HEK293 (cell line): ENCODE measurements around the gene RIOX2.

Source experiments
- CTCF ChIA-PET: fragments of 350-600 bp; formaldehyde crosslinking; extraction: SDS; loops from one replicate; lab custom pipeline; 2021; ENCODE audit warnings: antibody characterized with exemption; lab: Yijun Ruan, JAX
- POLR2A ChIA-PET: fragments of 300-600 bp; formaldehyde crosslinking; extraction: SDS; loops from one replicate; lab custom pipeline; 2020; ENCODE audit warnings: antibody characterized with exemption, inconsistent platforms; lab: Yijun Ruan, JAX
- H3K27ac ChIP-seq: fragments of 200-500 bp; sonication (Bioruptor generic); 2 replicates; pipeline ENCODE4 v1.5.1; 2014; ENCODE audit warnings: low read depth, low read length, control low read depth, inconsistent platforms; ENCODE audit errors: extremely low read depth
- H3K36me3 ChIP-seq, 2 experiments: fragments of 200-500 bp in 1 of 2; sonication (Bioruptor generic) in 1 of 2; 1 replicate in 1 of 2; 2 replicates in 1 of 2; pipeline ENCODE4 v1.5.1; 2014 to 2017; ENCODE audit warnings: inconsistent platforms in 2 of 2, low read length in 2 of 2; ENCODE audit not compliant: control insufficient read depth in 2 of 2, insufficient read depth in 1 of 2
- H3K4me1 ChIP-seq: fragments of 200-500 bp; sonication (Bioruptor generic); 2 replicates; pipeline ENCODE4 v1.5.1; 2014; ENCODE audit warnings: mild to moderate bottlenecking, low read length, inconsistent platforms; ENCODE audit not compliant: control insufficient read depth, insufficient read depth
- H3K4me3 ChIP-seq: 2 replicates; pipeline ENCODE4 v1.5.1; 2011; ENCODE audit warnings: low read depth, mild to moderate bottlenecking, control low read depth, low read length, moderate library complexity
- H3K9me3 ChIP-seq: fragments of 200-500 bp; sonication (Bioruptor generic); 2 replicates; pipeline ENCODE4 v1.5.1; 2014; ENCODE audit warnings: low read depth, low read length, inconsistent platforms; ENCODE audit not compliant: control insufficient read depth, insufficient read depth
- GLI2 ChIP-seq: fragments of 450-650 bp; formaldehyde crosslinking; IDR thresholded peaks from 2 replicates; pipeline ENCODE4; 2017; ENCODE audit warnings: missing biosample characterization, missing genetic modification characterization, low read depth, borderline replicate concordance
- ZBTB20 ChIP-seq: fragments of 450-650 bp; formaldehyde crosslinking; IDR thresholded peaks from 2 replicates; pipeline ENCODE4 v1.5.1; 2016; ENCODE audit warnings: missing biosample characterization, missing genetic modification characterization
- ZNF112 ChIP-seq: fragments of 450-650 bp; formaldehyde crosslinking; IDR thresholded peaks from 2 replicates; pipeline ENCODE4 v1.5.0; 2017; ENCODE audit warnings: missing biosample characterization, missing genetic modification characterization
- ZNF114 ChIP-seq: fragments of 450-650 bp; formaldehyde crosslinking; IDR thresholded peaks from 2 replicates; pipeline ENCODE4 v1.5.0; 2017; ENCODE audit warnings: missing biosample characterization, missing genetic modification characterization
- ZNF146 ChIP-seq: fragments of 450-650 bp; formaldehyde crosslinking; IDR thresholded peaks from 2 replicates; pipeline ENCODE4 v1.5.1; 2016; ENCODE audit warnings: missing biosample characterization, missing genetic modification characterization
- ZNF169 ChIP-seq: fragments of 450-650 bp; formaldehyde crosslinking; IDR thresholded peaks from 2 replicates; pipeline ENCODE4 v1.5.1; 2016; ENCODE audit warnings: missing biosample characterization, missing genetic modification characterization
- ZNF23 ChIP-seq: fragments of 450-650 bp; formaldehyde crosslinking; IDR thresholded peaks from 2 replicates; pipeline ENCODE4 v1.5.1; 2016; ENCODE audit warnings: missing biosample characterization, missing genetic modification characterization, borderline replicate concordance
- ZNF324 ChIP-seq: fragments of 450-650 bp; formaldehyde crosslinking; IDR thresholded peaks from 2 replicates; pipeline ENCODE4 v1.5.1; 2016; ENCODE audit warnings: missing biosample characterization, missing genetic modification characterization
- ZNF335 ChIP-seq: fragments of 450-650 bp; formaldehyde crosslinking; conservative IDR thresholded peaks from 2 replicates; pipeline ENCODE4 v1.5.1; 2016; ENCODE audit warnings: missing biosample characterization, missing genetic modification characterization
- ZNF433 ChIP-seq: fragments of 450-650 bp; formaldehyde crosslinking; IDR thresholded peaks from 2 replicates; pipeline ENCODE4 v1.5.1; 2016; ENCODE audit warnings: missing biosample characterization, missing genetic modification characterization, low read depth
- ZNF529 ChIP-seq: fragments of 450-650 bp; formaldehyde crosslinking; IDR thresholded peaks from 2 replicates; pipeline ENCODE4 v1.5.1; 2017; ENCODE audit warnings: missing genetic modification characterization, missing biosample characterization; ENCODE audit not compliant: insufficient replicate concordance
- ZNF585B ChIP-seq: fragments of 450-650 bp; formaldehyde crosslinking; IDR thresholded peaks from 2 replicates; pipeline ENCODE4 v1.5.1; 2016; ENCODE audit warnings: missing biosample characterization, missing genetic modification characterization
- ZSCAN16 ChIP-seq: fragments of 450-650 bp; formaldehyde crosslinking; IDR thresholded peaks from 2 replicates; pipeline ENCODE4 v1.5.1; 2016; ENCODE audit warnings: missing biosample characterization, missing genetic modification characterization
- ZSCAN23 ChIP-seq: fragments of 450-650 bp; formaldehyde crosslinking; IDR thresholded peaks from 2 replicates; pipeline ENCODE4 v1.5.1; 2016; ENCODE audit warnings: missing biosample characterization, missing genetic modification characterization
- TF ChIP-seq, protein P1 (sequence below): fragments of 450-650 bp; formaldehyde crosslinking; conservative IDR thresholded peaks from 2 replicates; pipeline ENCODE4 v1.5.1; 2016; ENCODE audit warnings: low read depth, missing biosample characterization, missing genetic modification characterization
- TF ChIP-seq, protein P2 (sequence below): fragments of 450-650 bp; IDR thresholded peaks from 2 replicates; pipeline ENCODE4 v1.5.1; 2018; ENCODE audit warnings: missing biosample characterization, missing genetic modification characterization
- TF ChIP-seq, protein P3 (sequence below): fragments of 450-650 bp; formaldehyde crosslinking; IDR thresholded peaks from 2 replicates; pipeline ENCODE4 v1.5.1; 2016; ENCODE audit warnings: missing biosample characterization, missing genetic modification characterization
- TF ChIP-seq, protein P4 (sequence below): fragments of 450-650 bp; formaldehyde crosslinking; IDR thresholded peaks from 2 replicates; pipeline ENCODE4 v1.5.1; 2016; ENCODE audit warnings: missing biosample characterization, missing genetic modification characterization, borderline replicate concordance
- TF ChIP-seq, protein P5 (sequence below): fragments of 450-650 bp; formaldehyde crosslinking; IDR thresholded peaks from 2 replicates; pipeline ENCODE4 v1.5.1; 2016; ENCODE audit warnings: missing biosample characterization, missing genetic modification characterization

The RIOX2 gene

DNA sequence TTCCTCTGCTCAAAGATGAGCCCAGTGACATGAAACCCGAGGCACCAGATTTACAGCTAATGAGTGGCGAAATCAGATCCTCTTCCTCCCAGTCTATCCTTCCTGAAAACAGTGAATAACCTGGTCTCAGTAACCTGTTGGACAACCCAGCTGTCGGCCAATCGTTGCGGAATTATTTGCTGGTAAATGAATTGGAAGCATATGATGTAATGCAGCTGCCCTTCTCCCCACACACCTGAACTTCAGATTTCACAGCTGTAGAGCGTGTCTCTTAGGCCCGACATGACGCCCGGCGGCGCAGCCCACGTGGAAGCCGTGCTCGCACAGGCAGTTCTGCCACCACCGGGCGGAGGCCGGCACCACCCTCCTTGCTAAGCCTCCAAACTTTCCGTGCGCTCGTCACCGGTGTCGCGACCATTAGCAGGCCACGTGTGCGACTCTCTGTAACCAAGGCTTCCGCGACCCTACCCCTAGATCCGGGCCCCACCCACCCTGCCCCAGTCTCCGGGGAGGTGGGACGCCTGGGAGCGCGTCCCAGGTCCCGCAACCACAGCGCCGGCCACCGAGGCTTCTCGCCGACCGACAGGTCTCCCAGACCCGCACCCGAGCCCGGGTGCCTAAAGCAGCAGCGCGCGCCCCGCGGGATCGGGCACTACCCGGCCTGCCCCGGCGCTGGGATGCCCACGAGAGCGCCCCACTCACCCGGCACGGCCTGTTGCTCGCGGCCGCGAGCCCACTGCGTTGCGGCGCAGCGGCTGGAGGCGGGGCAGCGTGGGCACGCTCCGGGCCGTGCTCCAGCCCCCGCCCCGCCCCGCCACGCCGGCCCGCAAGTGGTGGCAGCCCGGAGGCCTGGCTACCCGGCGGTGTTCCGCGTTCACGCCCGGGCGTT, at the start of gene RIOX2 (continued):
- TF ChIP-seq, protein P1, sequence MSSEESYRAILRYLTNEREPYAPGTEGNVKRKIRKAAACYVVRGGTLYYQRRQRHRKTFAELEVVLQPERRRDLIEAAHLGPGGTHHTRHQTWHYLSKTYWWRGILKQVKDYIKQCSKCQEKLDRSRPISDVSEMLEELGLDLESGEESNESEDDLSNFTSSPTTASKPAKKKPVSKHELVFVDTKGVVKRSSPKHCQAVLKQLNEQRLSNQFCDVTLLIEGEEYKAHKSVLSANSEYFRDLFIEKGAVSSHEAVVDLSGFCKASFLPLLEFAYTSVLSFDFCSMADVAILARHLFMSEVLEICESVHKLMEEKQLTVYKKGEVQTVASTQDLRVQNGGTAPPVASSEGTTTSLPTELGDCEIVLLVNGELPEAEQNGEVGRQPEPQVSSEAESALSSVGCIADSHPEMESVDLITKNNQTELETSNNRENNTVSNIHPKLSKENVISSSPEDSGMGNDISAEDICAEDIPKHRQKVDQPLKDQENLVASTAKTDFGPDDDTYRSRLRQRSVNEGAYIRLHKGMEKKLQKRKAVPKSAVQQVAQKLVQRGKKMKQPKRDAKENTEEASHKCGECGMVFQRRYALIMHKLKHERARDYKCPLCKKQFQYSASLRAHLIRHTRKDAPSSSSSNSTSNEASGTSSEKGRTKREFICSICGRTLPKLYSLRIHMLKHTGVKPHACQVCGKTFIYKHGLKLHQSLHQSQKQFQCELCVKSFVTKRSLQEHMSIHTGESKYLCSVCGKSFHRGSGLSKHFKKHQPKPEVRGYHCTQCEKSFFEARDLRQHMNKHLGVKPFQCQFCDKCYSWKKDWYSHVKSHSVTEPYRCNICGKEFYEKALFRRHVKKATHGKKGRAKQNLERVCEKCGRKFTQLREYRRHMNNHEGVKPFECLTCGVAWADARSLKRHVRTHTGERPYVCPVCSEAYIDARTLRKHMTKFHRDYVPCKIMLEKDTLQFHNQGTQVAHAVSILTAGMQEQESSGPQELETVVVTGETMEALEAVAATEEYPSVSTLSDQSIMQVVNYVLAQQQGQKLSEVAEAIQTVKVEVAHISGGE, result no peak

DNA sequence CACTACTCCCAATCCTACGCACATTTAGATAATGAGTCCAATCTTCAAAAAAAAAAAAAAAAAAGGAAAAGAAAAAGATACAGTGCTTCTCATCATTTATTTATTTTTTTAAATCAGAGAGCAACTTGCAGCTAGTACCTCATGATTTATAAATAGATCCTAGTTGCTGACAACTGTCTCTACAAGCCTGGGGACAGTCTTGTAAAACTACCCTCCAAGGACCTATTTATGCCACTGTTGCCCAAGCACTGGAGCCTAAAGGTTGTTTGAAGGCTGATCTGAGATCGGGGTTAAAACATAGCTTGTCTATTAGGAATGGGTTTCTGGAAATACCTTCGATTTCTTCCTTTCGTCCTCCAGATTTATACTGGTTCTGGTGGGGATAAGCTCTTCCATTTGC, 48.2 kb upstream of the RIOX2 start:
- Histone ChIP-seq H3K27ac (no peak overlapping the region), H3K9me3 (no peaks in the 10 kb centered on the region), H3K36me3 (no peaks in the 10 kb centered on the region), H3K4me3 (no peak overlapping the region), H3K4me1 (no peaks in the 10 kb centered on the region)
- CTCF ChIA-PET, result interaction anchor here (0.6 to 4.6 kb wide), 5 partner anchors 7 to 694 kb away, joined by 3 to 33 read pairs (median 3); no protein-coding TSS in a partner anchor
- POLR2A ChIA-PET, result no interaction called here
- TF ChIP-seq ZNF335 (tag by site-specific recombination), result no peak
- TF ChIP-seq ZNF112, result no peak
- no peak for TF ChIP-seq ZNF146 (tag by site-specific recombination)
- TF ChIP-seq ZNF169 (tag by site-specific recombination), result no peak
- no peak for TF ChIP-seq ZNF433 (tag by site-specific recombination)
- no peak for TF ChIP-seq GLI2 (tag by site-specific recombination)
- TF ChIP-seq, protein P2, sequence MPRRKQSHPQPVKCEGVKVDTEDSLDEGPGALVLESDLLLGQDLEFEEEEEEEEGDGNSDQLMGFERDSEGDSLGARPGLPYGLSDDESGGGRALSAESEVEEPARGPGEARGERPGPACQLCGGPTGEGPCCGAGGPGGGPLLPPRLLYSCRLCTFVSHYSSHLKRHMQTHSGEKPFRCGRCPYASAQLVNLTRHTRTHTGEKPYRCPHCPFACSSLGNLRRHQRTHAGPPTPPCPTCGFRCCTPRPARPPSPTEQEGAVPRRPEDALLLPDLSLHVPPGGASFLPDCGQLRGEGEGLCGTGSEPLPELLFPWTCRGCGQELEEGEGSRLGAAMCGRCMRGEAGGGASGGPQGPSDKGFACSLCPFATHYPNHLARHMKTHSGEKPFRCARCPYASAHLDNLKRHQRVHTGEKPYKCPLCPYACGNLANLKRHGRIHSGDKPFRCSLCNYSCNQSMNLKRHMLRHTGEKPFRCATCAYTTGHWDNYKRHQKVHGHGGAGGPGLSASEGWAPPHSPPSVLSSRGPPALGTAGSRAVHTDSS (tag by site-specific recombination), result no peak
- TF ChIP-seq, protein P3, sequence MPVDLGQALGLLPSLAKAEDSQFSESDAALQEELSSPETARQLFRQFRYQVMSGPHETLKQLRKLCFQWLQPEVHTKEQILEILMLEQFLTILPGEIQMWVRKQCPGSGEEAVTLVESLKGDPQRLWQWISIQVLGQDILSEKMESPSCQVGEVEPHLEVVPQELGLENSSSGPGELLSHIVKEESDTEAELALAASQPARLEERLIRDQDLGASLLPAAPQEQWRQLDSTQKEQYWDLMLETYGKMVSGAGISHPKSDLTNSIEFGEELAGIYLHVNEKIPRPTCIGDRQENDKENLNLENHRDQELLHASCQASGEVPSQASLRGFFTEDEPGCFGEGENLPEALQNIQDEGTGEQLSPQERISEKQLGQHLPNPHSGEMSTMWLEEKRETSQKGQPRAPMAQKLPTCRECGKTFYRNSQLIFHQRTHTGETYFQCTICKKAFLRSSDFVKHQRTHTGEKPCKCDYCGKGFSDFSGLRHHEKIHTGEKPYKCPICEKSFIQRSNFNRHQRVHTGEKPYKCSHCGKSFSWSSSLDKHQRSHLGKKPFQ (tag by site-specific recombination), result no peak
- TF ChIP-seq ZNF585B (tag by site-specific recombination), result no peak
- no peak for TF ChIP-seq ZSCAN23 (tag by site-specific recombination)
- no peak for TF ChIP-seq ZNF324
- no peak for TF ChIP-seq ZNF529 (tag by site-specific recombination)
- TF ChIP-seq ZNF23, result no peak
- no peak for TF ChIP-seq ZSCAN16
- TF ChIP-seq ZBTB20 (tag by site-specific recombination), result no peak
- TF ChIP-seq ZNF114, result no peak

DNA sequence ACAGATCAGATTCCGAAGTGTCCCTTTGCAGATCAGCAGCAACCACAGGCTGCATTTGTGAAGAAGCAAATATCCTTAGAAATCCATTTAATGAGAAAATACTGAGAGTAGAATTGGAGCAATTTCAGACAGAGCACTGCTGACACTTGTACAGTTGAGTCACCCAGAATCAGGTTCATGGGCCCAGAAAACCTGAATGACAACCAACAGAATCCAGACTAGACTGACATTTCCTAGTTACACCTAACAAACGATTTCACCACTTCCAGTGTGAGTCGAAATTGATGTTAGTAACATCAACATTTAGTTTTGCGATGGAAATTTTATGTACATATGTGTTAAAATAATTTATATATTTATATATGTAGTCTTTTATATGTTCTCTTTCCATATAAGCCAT, 46.1 kb upstream of the RIOX2 start:
- TF ChIP-seq, protein P4, sequence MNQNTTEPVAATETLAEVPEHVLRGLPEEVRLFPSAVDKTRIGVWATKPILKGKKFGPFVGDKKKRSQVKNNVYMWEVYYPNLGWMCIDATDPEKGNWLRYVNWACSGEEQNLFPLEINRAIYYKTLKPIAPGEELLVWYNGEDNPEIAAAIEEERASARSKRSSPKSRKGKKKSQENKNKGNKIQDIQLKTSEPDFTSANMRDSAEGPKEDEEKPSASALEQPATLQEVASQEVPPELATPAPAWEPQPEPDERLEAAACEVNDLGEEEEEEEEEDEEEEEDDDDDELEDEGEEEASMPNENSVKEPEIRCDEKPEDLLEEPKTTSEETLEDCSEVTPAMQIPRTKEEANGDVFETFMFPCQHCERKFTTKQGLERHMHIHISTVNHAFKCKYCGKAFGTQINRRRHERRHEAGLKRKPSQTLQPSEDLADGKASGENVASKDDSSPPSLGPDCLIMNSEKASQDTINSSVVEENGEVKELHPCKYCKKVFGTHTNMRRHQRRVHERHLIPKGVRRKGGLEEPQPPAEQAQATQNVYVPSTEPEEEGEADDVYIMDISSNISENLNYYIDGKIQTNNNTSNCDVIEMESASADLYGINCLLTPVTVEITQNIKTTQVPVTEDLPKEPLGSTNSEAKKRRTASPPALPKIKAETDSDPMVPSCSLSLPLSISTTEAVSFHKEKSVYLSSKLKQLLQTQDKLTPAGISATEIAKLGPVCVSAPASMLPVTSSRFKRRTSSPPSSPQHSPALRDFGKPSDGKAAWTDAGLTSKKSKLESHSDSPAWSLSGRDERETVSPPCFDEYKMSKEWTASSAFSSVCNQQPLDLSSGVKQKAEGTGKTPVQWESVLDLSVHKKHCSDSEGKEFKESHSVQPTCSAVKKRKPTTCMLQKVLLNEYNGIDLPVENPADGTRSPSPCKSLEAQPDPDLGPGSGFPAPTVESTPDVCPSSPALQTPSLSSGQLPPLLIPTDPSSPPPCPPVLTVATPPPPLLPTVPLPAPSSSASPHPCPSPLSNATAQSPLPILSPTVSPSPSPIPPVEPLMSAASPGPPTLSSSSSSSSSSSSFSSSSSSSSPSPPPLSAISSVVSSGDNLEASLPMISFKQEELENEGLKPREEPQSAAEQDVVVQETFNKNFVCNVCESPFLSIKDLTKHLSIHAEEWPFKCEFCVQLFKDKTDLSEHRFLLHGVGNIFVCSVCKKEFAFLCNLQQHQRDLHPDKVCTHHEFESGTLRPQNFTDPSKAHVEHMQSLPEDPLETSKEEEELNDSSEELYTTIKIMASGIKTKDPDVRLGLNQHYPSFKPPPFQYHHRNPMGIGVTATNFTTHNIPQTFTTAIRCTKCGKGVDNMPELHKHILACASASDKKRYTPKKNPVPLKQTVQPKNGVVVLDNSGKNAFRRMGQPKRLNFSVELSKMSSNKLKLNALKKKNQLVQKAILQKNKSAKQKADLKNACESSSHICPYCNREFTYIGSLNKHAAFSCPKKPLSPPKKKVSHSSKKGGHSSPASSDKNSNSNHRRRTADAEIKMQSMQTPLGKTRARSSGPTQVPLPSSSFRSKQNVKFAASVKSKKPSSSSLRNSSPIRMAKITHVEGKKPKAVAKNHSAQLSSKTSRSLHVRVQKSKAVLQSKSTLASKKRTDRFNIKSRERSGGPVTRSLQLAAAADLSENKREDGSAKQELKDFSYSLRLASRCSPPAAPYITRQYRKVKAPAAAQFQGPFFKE, result no peak
- TF ChIP-seq, protein P5, sequence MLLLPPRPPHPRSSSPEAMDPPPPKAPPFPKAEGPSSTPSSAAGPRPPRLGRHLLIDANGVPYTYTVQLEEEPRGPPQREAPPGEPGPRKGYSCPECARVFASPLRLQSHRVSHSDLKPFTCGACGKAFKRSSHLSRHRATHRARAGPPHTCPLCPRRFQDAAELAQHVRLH (tag by site-specific recombination), result no peak
- CTCF ChIA-PET, result no interaction called here
- Histone ChIP-seq H3K4me1 (no peaks in the 10 kb centered on the region), H3K9me3 (no peaks in the 10 kb centered on the region), H3K4me3 (no peak overlapping the region), H3K27ac (no peak overlapping the region), H3K36me3 (no peaks in the 10 kb centered on the region)
- POLR2A ChIA-PET, result no interaction called here
